Measurements from ENCODE around the gene MIDN. TPM values are rescaled to one million over a fixed set of nuclear protein-coding genes. Genes with fewer than 3 reads are reported as not detected.

The MIDN gene
- polyA plus RNA-seq, 1 donor from 2014 or later: 24.8 TPM

GRCh38 chr19:1234051-1234954, 14.1 kb upstream of the MIDN start:
- Histone ChIP-seq H3K27me3 (ENCODE audit: insufficient read depth, low read depth, low read length) (no peaks in the 10 kb centered on the region), H3K36me3 (ENCODE audit: insufficient read depth, low read length) (no peaks in the 10 kb centered on the region), H4K20me1 (ENCODE audit: insufficient read depth) (no peaks in the 10 kb centered on the region), H3K4me3 (ENCODE audit: low read length) (no peak overlapping the region), H3K9me3 (ENCODE audit: low read length) (no peaks in the 10 kb centered on the region), H3K4me2 (ENCODE audit: low read length) (no peak overlapping the region), H2AFZ (ENCODE audit: low read depth, low read length) (no peak overlapping the region), H3K27ac (ENCODE audit: low read length) (no peak overlapping the region), H3F3A (ENCODE audit: insufficient read depth, low read length, poor library complexity, severe bottlenecking) (peaks cover 4% of the 10 kb centered on the region), H3K79me2 (replicated peaks; ENCODE audit: insufficient read depth, low read length) (peaks cover 13% of the 10 kb centered on the region), H3K9ac (ENCODE audit: low read length) (no peak overlapping the region), H3K9me2 (ENCODE audit: insufficient read depth, low read length) (no peaks in the 10 kb centered on the region)
- no peak for TF ChIP-seq CTCF (IDR thresholded peaks at IDR 0.05; ENCODE audit: poor library complexity, severe bottlenecking)
- no peak for TF ChIP-seq MXI1 (conservative IDR thresholded peaks at IDR 0.05; ENCODE audit: poor library complexity, severe bottlenecking)
- TF ChIP-seq RAD21 (conservative IDR thresholded peaks at IDR 0.05): no peak
- no peak for TF ChIP-seq POLR2AphosphoS5 (IDR thresholded peaks at IDR 0.05)
- TF ChIP-seq SMC3 (conservative IDR thresholded peaks at IDR 0.05; ENCODE audit: poor library complexity): no peak

DNA sequence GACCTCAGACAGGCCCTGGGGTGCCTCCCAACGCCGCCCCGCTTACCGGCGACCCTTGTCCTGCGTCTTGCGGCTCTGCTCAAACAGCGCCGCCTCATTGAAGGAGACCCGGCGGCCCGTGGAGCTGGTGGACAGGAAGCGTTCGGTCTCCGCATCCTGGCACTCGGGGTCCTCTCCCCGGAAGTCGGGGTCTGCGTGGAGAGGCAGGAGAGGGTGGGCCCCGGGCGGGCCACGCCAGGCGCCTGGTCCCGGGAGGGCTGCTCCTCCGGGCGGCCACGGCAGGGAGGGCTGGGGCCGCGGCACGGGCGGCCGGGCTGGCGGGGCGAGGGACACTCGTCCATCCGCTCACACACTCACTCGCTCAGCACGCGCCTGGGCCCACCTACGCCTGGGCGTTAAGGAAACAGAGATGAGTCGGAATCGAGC, 13.4 kb upstream of the MIDN start:
- H3K9ac ChIP-seq (ENCODE audit: low read length): no peak overlapping the region
- H3K9me3 ChIP-seq (ENCODE audit: low read length): no peaks in the 10 kb centered on the region
- no peaks in the 10 kb centered on the region for H3K36me3 ChIP-seq (ENCODE audit: insufficient read depth, low read length)
- H3K27me3 ChIP-seq (ENCODE audit: insufficient read depth, low read depth, low read length): no peaks in the 10 kb centered on the region
- H3K4me3 ChIP-seq (ENCODE audit: low read length): no peak overlapping the region
- TF ChIP-seq RAD21 (conservative IDR thresholded peaks at IDR 0.05): no peak
- no peak for TF ChIP-seq EP300 (conservative IDR thresholded peaks at IDR 0.05; ENCODE audit: poor library complexity, severe bottlenecking)
- no peak for TF ChIP-seq EZH2 (IDR thresholded peaks at IDR 0.05; ENCODE audit: borderline replicate concordance, insufficient read depth, low read length, poor library complexity, severe bottlenecking)
- no peak for TF ChIP-seq REST (IDR thresholded peaks at IDR 0.05; ENCODE audit: borderline replicate concordance)
- no peak for TF ChIP-seq MXI1 (conservative IDR thresholded peaks at IDR 0.05; ENCODE audit: poor library complexity, severe bottlenecking)
- no peak for TF ChIP-seq SMC3 (conservative IDR thresholded peaks at IDR 0.05; ENCODE audit: poor library complexity)
- TF ChIP-seq POLR2AphosphoS5 (IDR thresholded peaks at IDR 0.05): no peak
- TF ChIP-seq CTCF (IDR thresholded peaks at IDR 0.05; ENCODE audit: poor library complexity, severe bottlenecking): no peak
- no peak for TF ChIP-seq TAF1 (IDR thresholded peaks at IDR 0.05; ENCODE audit: low read depth)
- no peaks in the 10 kb centered on the region for H3K9me2 ChIP-seq (ENCODE audit: insufficient read depth, low read length)
- H3K4me2 ChIP-seq (ENCODE audit: low read length): no peak overlapping the region
- peaks cover 13% of the 10 kb centered on the region for H3K79me2 ChIP-seq (replicated peaks; ENCODE audit: insufficient read depth, low read length)
- no peak overlapping the region for H2AFZ ChIP-seq (ENCODE audit: low read depth, low read length)
- H3K27ac ChIP-seq (ENCODE audit: low read length): no peak overlapping the region
- H3F3A ChIP-seq (ENCODE audit: insufficient read depth, low read length, poor library complexity, severe bottlenecking): peaks cover 4% of the 10 kb centered on the region
- no peaks in the 10 kb centered on the region for H4K20me1 ChIP-seq (ENCODE audit: insufficient read depth)
